Measurements from ENCODE around the gene CAV2.

The CAV2 gene

GRCh38 chr7:116549370-116549769 is 49.8 kb downstream of the CAV2 start:
- DNase-seq, result no peak

GRCh38 chr7:116551692-116552091 is 52.2 kb downstream of the CAV2 start:
- DNase-seq, result no peak

GRCh38 chr7:116552602-116553001 is 53.1 kb downstream of the CAV2 start:
- no peak for DNase-seq

- no peak for DNase-seq
Measured at GRCh38 chr7:116553168-116553964, 53.8 kb downstream of the CAV2 start.

GRCh38 chr7:116554436-116554835 is 54.9 kb downstream of the CAV2 start:
- DNase-seq, result peak; percentile 61

- DNase-seq, result no peak
Measured at GRCh38 chr7:116554911-116555310, 55.4 kb downstream of the CAV2 start.

GRCh38 chr7:116557066-116557585 is 57.6 kb downstream of the CAV2 start:
- no peak for DNase-seq

GRCh38 chr7:116557901-116558300 is 58.4 kb downstream of the CAV2 start:
- no peak for DNase-seq

Measured in fibroblast of upper back skin (primary cell).